SK-N-MC (cell line): Measurements from ENCODE around the gene MEIS2.

ENCODE experiments used
- DNase-seq: peaks from one replicate; pipeline ENCODE4 v3.0.0-alpha.2; 2011; ENCODE audit warnings: low read depth, low spot score
- H3K27ac ChIP-seq: fragments of 200-600 bp; sonication (generic); 2 replicates; pipeline ENCODE4 v1.5.1; 2016; ENCODE audit warnings: mixed run types
- H3K36me3 ChIP-seq: fragments of 200-600 bp; sonication (generic); 2 replicates; pipeline ENCODE4 v1.6.1; 2017; ENCODE audit warnings: antibody characterized with exemption, low read length, mixed read lengths; ENCODE audit not compliant: insufficient read depth
- H3K4me3 ChIP-seq: fragments of 200-600 bp; sonication (generic); 2 replicates; pipeline ENCODE4 v1.5.1; 2016
- H3K9ac ChIP-seq: fragments of 200-600 bp; sonication (generic); 2 replicates; pipeline ENCODE4 v1.8.0; 2017; ENCODE audit warnings: mixed run types, mixed read lengths; ENCODE audit not compliant: insufficient read length
- H3K9me3 ChIP-seq: fragments of 200-600 bp; sonication (generic); 2 replicates; pipeline ENCODE4 v1.6.1; 2017; ENCODE audit warnings: low read depth, mild to moderate bottlenecking, antibody characterized with exemption, low read length, moderate library complexity, mixed read lengths
- EZH2 ChIP-seq: fragments of 200-600 bp; sonication (generic); IDR thresholded peaks from one replicate; pipeline ENCODE4 v1.6.1; 2017; ENCODE audit warnings: antibody characterized with exemption
- FOXP2 ChIP-seq: optimal IDR thresholded peaks from 2 replicates; pipeline ENCODE3; 2011; ENCODE audit warnings: mild to moderate bottlenecking, moderate library complexity; ENCODE audit not compliant: insufficient read depth; ENCODE audit errors: extremely low read length, control extremely low read depth
- POLR2AphosphoS5 ChIP-seq: IDR thresholded peaks from 2 replicates; pipeline ENCODE4 v1.6.1; 2012; ENCODE audit warnings: mild to moderate bottlenecking, low read depth, low read length, borderline replicate concordance

MEIS2 gene

GRCh38 chr15:36894075-36894474 is 206.3 kb downstream of the MEIS2 start:
- Histone ChIP-seq H3K36me3 (peaks cover 5% of the 10 kb centered on the region), H3K9me3 (no peaks in the 10 kb centered on the region), H3K27ac (no peak overlapping the region), H3K9ac (no peak overlapping the region), H3K4me3 (no peak overlapping the region)
- TF ChIP-seq FOXP2: no peak
- no peak for TF ChIP-seq EZH2
- TF ChIP-seq POLR2AphosphoS5: no peak
- DNase-seq: no peak

GRCh38 chr15:36893276-36893675 is 207.1 kb downstream of the MEIS2 start:
- Histone ChIP-seq H3K9me3 (no peaks in the 10 kb centered on the region), H3K9ac (no peak overlapping the region), H3K27ac (no peak overlapping the region), H3K4me3 (no peak overlapping the region), H3K36me3 (peaks cover 5% of the 10 kb centered on the region)
- TF ChIP-seq POLR2AphosphoS5: no peak
- TF ChIP-seq FOXP2: no peak
- no peak for TF ChIP-seq EZH2
- no peak for DNase-seq

GRCh38 chr15:36888011-36888992 is 212.0 kb downstream of the MEIS2 start:
- no peak overlapping the region for H3K9ac ChIP-seq
- H3K9me3 ChIP-seq: no peaks in the 10 kb centered on the region
- H3K4me3 ChIP-seq: no peak overlapping the region
- H3K36me3 ChIP-seq: peaks cover 5% of the 10 kb centered on the region
- TF ChIP-seq POLR2AphosphoS5 (no peak), EZH2 (no peak), FOXP2 (no peak)
- no peak for DNase-seq
- H3K27ac ChIP-seq: no peak overlapping the region

- Histone ChIP-seq H3K9ac (no peak overlapping the region), H3K4me3 (no peak overlapping the region), H3K9me3 (no peaks in the 10 kb centered on the region), H3K27ac (no peak overlapping the region), H3K36me3 (peaks cover 5% of the 10 kb centered on the region)
- TF ChIP-seq FOXP2 (no peak), POLR2AphosphoS5 (no peak), EZH2 (no peak)
- no peak for DNase-seq
Observed at GRCh38 chr15:36887214-36887961, 213.0 kb downstream of the MEIS2 start.

GRCh38 chr15:36886701-36887100 is 213.6 kb downstream of the MEIS2 start:
- H3K4me3 ChIP-seq: no peak overlapping the region
- no peaks in the 10 kb centered on the region for H3K9me3 ChIP-seq
- no peaks in the 10 kb centered on the region for H3K36me3 ChIP-seq
- no peak overlapping the region for H3K9ac ChIP-seq
- TF ChIP-seq EZH2 (no peak), FOXP2 (no peak), POLR2AphosphoS5 (no peak)
- no peak overlapping the region for H3K27ac ChIP-seq
- DNase-seq: no peak

- TF ChIP-seq POLR2AphosphoS5 (no peak), EZH2 (no peak), FOXP2 (no peak)
- Histone ChIP-seq H3K4me3 (no peak overlapping the region), H3K27ac (no peak overlapping the region), H3K9ac (no peak overlapping the region), H3K9me3 (no peaks in the 10 kb centered on the region), H3K36me3 (no peaks in the 10 kb centered on the region)
- DNase-seq: no peak
Observed at GRCh38 chr15:36886191-36886590, 214.2 kb downstream of the MEIS2 start.

GRCh38 chr15:36885771-36886170 is 214.6 kb downstream of the MEIS2 start:
- no peaks in the 10 kb centered on the region for H3K9me3 ChIP-seq
- H3K27ac ChIP-seq: no peak overlapping the region
- H3K4me3 ChIP-seq: no peak overlapping the region
- H3K36me3 ChIP-seq: no peaks in the 10 kb centered on the region
- no peak for TF ChIP-seq EZH2
- no peak for TF ChIP-seq POLR2AphosphoS5
- no peak for TF ChIP-seq FOXP2
- DNase-seq: no peak
- H3K9ac ChIP-seq: no peak overlapping the region

GRCh38 chr15:36884936-36885635 is 215.3 kb downstream of the MEIS2 start:
- TF ChIP-seq FOXP2 (no peak), EZH2 (no peak), POLR2AphosphoS5 (no peak)
- no peaks in the 10 kb centered on the region for H3K36me3 ChIP-seq
- no peak overlapping the region for H3K9ac ChIP-seq
- no peaks in the 10 kb centered on the region for H3K9me3 ChIP-seq
- no peak for DNase-seq
- H3K4me3 ChIP-seq: no peak overlapping the region
- no peak overlapping the region for H3K27ac ChIP-seq
